Mesothelial cell of epicardium (in vitro differentiated cells): Measurements from ENCODE around the gene SCAP. TPM values are rescaled to one million over a fixed set of nuclear protein-coding genes. Genes with fewer than 3 reads are reported as not detected.

Experiments
- DNase-seq, 2 experiments: peaks; one replicate each; pipeline ENCODE4 v3.0.0; 2021; ENCODE audit warnings: low spot score in 2 of 2; ENCODE audit not compliant: unreplicated experiment in 2 of 2
- H3K27ac Mint-ChIP-seq: 2 replicates; pipeline ENCODE4 v1.8.0; 2021; ENCODE audit warnings: mixed read lengths
- H3K27me3 Mint-ChIP-seq: 2 replicates; pipeline ENCODE4 v1.8.0; 2021; ENCODE audit warnings: low read depth, mixed read lengths
- H3K36me3 Mint-ChIP-seq: 2 replicates; pipeline ENCODE4 v1.8.0; 2021; ENCODE audit warnings: mixed read lengths
- H3K4me1 Mint-ChIP-seq: 2 replicates; pipeline ENCODE4 v1.8.0; 2021; ENCODE audit warnings: mixed read lengths
- H3K4me3 Mint-ChIP-seq: 2 replicates; pipeline ENCODE4 v1.8.0; 2021; ENCODE audit warnings: mild to moderate bottlenecking, moderate library complexity, mixed read lengths
- H3K9me3 Mint-ChIP-seq: 2 replicates; pipeline ENCODE4 v1.8.0; 2021; ENCODE audit warnings: mixed read lengths
- CTCF ChIP-seq: fragments of 200-600 bp; sonication (generic); IDR thresholded peaks from one replicate; pipeline ENCODE4 v1.5.0; 2021; ENCODE audit warnings: antibody characterized with exemption; ENCODE audit not compliant: unreplicated experiment
- total RNA-seq: library from RNA; stranded (reverse); gene quantifications from 3 replicates; pipeline ENCODE4 v1.2.1, GENCODE V29; 2021

The SCAP gene
- total RNA-seq, 1 donor from 2014 or later = 113 TPM

GRCh38 chr3:47365213-47366153 is 110.3 kb downstream of the SCAP start:
- H3K9me3 Mint-ChIP-seq = no peaks in the 10 kb centered on the region
- H3K27me3 Mint-ChIP-seq = no peaks in the 10 kb centered on the region
- no peak for DNase-seq
- no peaks in the 10 kb centered on the region for H3K36me3 Mint-ChIP-seq
- H3K4me1 Mint-ChIP-seq = no peaks in the 10 kb centered on the region
- H3K4me3 Mint-ChIP-seq = no peak overlapping the region
- TF ChIP-seq CTCF = no peak
- H3K27ac Mint-ChIP-seq = no peak overlapping the region

Other genes starting within 250 kb of the SCAP start
- gene KIF9, start 193.1 kb downstream of the SCAP start, total RNA-seq = 5.8 to 6.2 TPM (median 5.9 TPM) in 3 replicates
- gene KLHL18, start 193.0 kb downstream of the SCAP start, total RNA-seq = 21.9 to 28.5 TPM (median 26.8 TPM) in 3 replicates
- 47.1 to 56.7 TPM (median 50.6 TPM) in 3 replicates for gene PTPN23, start 94.9 kb downstream of the SCAP start, total RNA-seq
- 45.0 to 49.2 TPM (median 45.5 TPM) in 3 replicates for gene ELP6, start 37.8 kb upstream of the SCAP start, total RNA-seq
- 0.84 to 1.1 TPM (median 1.1 TPM) in 3 replicates for gene CSPG5, start 102.9 kb upstream of the SCAP start, total RNA-seq